Liver (tissue), 9 donors: ENCODE results near the gene ZBTB18. TPM values are rescaled to one million over a fixed set of nuclear protein-coding genes. Genes with fewer than 3 reads are reported as not detected.

Experiments used
- DNase-seq: peaks from one replicate; pipeline ENCODE4 v3.0.0-alpha.2; 2017; ENCODE audit warnings: low spot score
- H3K27ac ChIP-seq, 2 donors: one replicate each; pipeline ENCODE4 v1.7.0; 2013; ENCODE audit warnings: inconsistent platforms in 2 of 2, low read length in 2 of 2, control low read depth in 1 of 2, low read depth in 1 of 2, mild to moderate bottlenecking in 1 of 2
- H3K27me3 ChIP-seq, 4 donors: one replicate each; pipeline versions ENCODE4 v1.6.1 to v1.7.0; 2013; ENCODE audit warnings: low read length in 3 of 4, inconsistent platforms in 1 of 4, mild to moderate bottlenecking in 1 of 4, moderate library complexity in 1 of 4; ENCODE audit not compliant: control insufficient read depth in 4 of 4, insufficient read depth in 4 of 4
- H3K36me3 ChIP-seq, 4 donors: one replicate each; pipeline versions ENCODE4 v1.6.1 to v1.7.0; 2013; ENCODE audit warnings: low read length in 3 of 4, mild to moderate bottlenecking in 3 of 4, low read depth in 1 of 4, moderate library complexity in 1 of 4; ENCODE audit not compliant: control insufficient read depth in 4 of 4, insufficient read depth in 3 of 4
- H3K4me1 ChIP-seq, 4 donors: one replicate each; pipeline versions ENCODE4 v1.6.1 to v1.7.0; 2013; ENCODE audit warnings: low read length in 3 of 4, mild to moderate bottlenecking in 3 of 4, moderate library complexity in 1 of 4; ENCODE audit not compliant: control insufficient read depth in 4 of 4, insufficient read depth in 4 of 4
- H3K4me3 ChIP-seq, 3 donors: one replicate each; pipeline versions ENCODE4 v1.6.1 to v1.7.0; 2013; ENCODE audit warnings: low read length in 3 of 3, control low read depth in 1 of 3, low read depth in 1 of 3, mild to moderate bottlenecking in 1 of 3
- H3K9ac ChIP-seq, 2 donors: one replicate each; pipeline ENCODE4 v1.7.0; 2013; ENCODE audit warnings: low read length in 2 of 2, mild to moderate bottlenecking in 2 of 2, moderate library complexity in 2 of 2, control low read depth in 1 of 2, low read depth in 1 of 2
- H3K9me3 ChIP-seq, 4 donors: one replicate each; pipeline versions ENCODE4 v1.6.1 to v1.7.0; 2013; ENCODE audit warnings: low read length in 3 of 4; ENCODE audit not compliant: control insufficient read depth in 4 of 4
- EGR1 ChIP-seq, 2 donors: IDR thresholded peaks; 2 replicates each; pipeline ENCODE4 v1.6.1; 2016 to 2018; ENCODE audit warnings: antibody characterized with exemption in 2 of 2, low read depth in 2 of 2
- FOXA1 ChIP-seq: IDR thresholded peaks from 2 replicates; pipeline ENCODE4 v1.6.1; 2016; ENCODE audit warnings: antibody characterized with exemption
- GABPA ChIP-seq, 2 donors: IDR thresholded peaks in 1 of 2; conservative IDR thresholded peaks in 1 of 2; 2 replicates each; pipeline ENCODE4 v1.6.1; 2016; ENCODE audit warnings: antibody characterized with exemption in 2 of 2, mild to moderate bottlenecking in 1 of 2, moderate library complexity in 1 of 2
- HNF4A ChIP-seq, 2 donors: conservative IDR thresholded peaks; 2 replicates each; pipeline ENCODE4 v1.6.1; 2016; ENCODE audit warnings: antibody characterized with exemption in 2 of 2, mild to moderate bottlenecking in 2 of 2
- HNF4G ChIP-seq: IDR thresholded peaks from 2 replicates; pipeline ENCODE4 v1.6.1; 2016; ENCODE audit warnings: antibody characterized with exemption
- RXRA ChIP-seq, 2 donors: IDR thresholded peaks; 2 replicates each; pipeline ENCODE4 v1.6.1; 2017 to 2018; ENCODE audit warnings: antibody characterized with exemption in 2 of 2, mild to moderate bottlenecking in 1 of 2
- SP1 ChIP-seq: IDR thresholded peaks from 2 replicates; pipeline ENCODE4 v1.6.1; 2018; ENCODE audit warnings: antibody characterized with exemption, mild to moderate bottlenecking
- TAF1 ChIP-seq: conservative IDR thresholded peaks from 2 replicates; pipeline ENCODE4 v1.6.1; 2016; ENCODE audit warnings: antibody characterized with exemption, mild to moderate bottlenecking
- WGBS: extraction: QIAGEN DNeasy Blood & Tissue Kit; methylation state at CpG from one replicate; pipeline ENCODE4 v1.1.7; 2013; 5-methylcytosine and 5-hydroxymethylcytosine counted together
- polyA plus RNA-seq, 2 donors: library from polyadenylated mRNA; stranded (reverse) in 1 of 2; unstranded in 1 of 2; fragments of 200-250 nt in 1 of 2; fragments of >200 nt in 1 of 2; fragmentation: Nextera tagmentation in 1 of 2; extraction: Ambion mirVana in 1 of 2; gene quantifications; one replicate each; pipeline versions ENCODE4 v1.2.1 to v1.2.3, GENCODE V29; 2013 to 2015
- total RNA-seq, 2 donors: library from RNA; depleted of rRNA; stranded (reverse); fragments of >200 nt; gene quantifications; one replicate each; pipeline ENCODE4 v1.2.3, GENCODE V29; 2014
- TF ChIP-seq, protein P1 (sequence below): fragments of 150-350 bp; IDR thresholded peaks from 2 replicates; pipeline ENCODE4 v1.5.1; 2017; ENCODE audit warnings: improper control_type of control experiment, low read depth, low read length; ENCODE audit not compliant: missing input control
- TF ChIP-seq, protein P2 (sequence below): IDR thresholded peaks from 2 replicates; pipeline ENCODE4 v1.6.1; 2016; ENCODE audit warnings: antibody characterized with exemption
- TF ChIP-seq, protein P3 (sequence below): IDR thresholded peaks from 2 replicates; pipeline ENCODE4 v1.6.1; 2016; ENCODE audit warnings: antibody characterized with exemption, mild to moderate bottlenecking
- TF ChIP-seq, protein P4 (sequence below): IDR thresholded peaks from 2 replicates; pipeline ENCODE4 v1.6.1; 2016; ENCODE audit warnings: antibody characterized with exemption
- TF ChIP-seq, protein P5 (sequence below): IDR thresholded peaks from 2 replicates; pipeline ENCODE4 v1.6.1; 2016; ENCODE audit warnings: antibody characterized with exemption
- donor health status: healthy.
- donor health status: healthy.
- donor health status: healthy.
- donor health status: healthy.
- donor health status: healthy.

ZBTB18 gene
- total and polyA plus RNA-seq, 4 donors: 1.2 to 18.3 (median 5.7) TPM

DNA sequence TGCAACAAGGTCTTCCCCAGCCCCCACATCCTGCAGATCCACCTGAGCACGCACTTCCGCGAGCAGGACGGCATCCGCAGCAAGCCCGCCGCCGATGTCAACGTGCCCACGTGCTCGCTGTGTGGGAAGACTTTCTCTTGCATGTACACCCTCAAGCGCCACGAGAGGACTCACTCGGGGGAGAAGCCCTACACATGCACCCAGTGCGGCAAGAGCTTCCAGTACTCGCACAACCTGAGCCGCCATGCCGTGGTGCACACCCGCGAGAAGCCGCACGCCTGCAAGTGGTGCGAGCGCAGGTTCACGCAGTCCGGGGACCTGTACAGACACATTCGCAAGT is 3.8 kb downstream of the ZBTB18 start:
- Histone ChIP-seq H3K27me3 (no peaks in the 10 kb centered on the region), H3K27ac (no peak overlapping the region), H3K4me3 (no peak overlapping the region), H3K36me3 (peaks cover 6 to 16% (median 14%) of the 10 kb centered on the region in 4 donors), H3K4me1 (peaks cover 0 to 18% (median 7%) of the 10 kb centered on the region in 4 donors), H3K9ac (no peak overlapping the region), H3K9me3 (no peaks in the 10 kb centered on the region)
- DNase-seq: no peak
- 95% methylated on average over 27 of the region's 27 CpGs for WGBS
- TF ChIP-seq HNF4G (no peak), GABPA (IDR thresholded peaks at IDR 0.05 in 1 of 2, conservative IDR thresholded peaks at IDR 0.05 in 1 of 2) (no peak)
- TF ChIP-seq, protein P1, sequence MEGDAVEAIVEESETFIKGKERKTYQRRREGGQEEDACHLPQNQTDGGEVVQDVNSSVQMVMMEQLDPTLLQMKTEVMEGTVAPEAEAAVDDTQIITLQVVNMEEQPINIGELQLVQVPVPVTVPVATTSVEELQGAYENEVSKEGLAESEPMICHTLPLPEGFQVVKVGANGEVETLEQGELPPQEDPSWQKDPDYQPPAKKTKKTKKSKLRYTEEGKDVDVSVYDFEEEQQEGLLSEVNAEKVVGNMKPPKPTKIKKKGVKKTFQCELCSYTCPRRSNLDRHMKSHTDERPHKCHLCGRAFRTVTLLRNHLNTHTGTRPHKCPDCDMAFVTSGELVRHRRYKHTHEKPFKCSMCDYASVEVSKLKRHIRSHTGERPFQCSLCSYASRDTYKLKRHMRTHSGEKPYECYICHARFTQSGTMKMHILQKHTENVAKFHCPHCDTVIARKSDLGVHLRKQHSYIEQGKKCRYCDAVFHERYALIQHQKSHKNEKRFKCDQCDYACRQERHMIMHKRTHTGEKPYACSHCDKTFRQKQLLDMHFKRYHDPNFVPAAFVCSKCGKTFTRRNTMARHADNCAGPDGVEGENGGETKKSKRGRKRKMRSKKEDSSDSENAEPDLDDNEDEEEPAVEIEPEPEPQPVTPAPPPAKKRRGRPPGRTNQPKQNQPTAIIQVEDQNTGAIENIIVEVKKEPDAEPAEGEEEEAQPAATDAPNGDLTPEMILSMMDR: no peak

DNA sequence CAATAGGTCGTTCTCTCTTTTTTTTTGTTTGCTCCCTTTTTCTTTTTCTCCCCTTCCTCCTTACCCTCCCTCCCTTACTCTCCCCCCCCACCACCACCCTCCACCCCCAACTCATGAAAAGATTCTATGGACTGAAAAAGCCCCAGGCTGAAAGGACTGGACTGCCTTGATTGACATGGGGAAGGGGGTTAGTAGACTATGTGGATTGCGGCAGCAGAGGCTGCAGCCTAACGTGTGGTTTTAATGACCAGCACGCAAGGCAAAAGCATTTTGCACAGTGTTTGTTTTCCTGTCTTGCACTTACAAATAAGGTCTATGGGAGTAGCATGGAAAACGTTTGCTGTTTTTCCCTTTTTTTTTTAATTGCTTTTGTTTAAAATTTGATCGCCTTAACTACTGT is 5.5 kb downstream of the ZBTB18 start:
- H3K27ac ChIP-seq: no peak overlapping the region
- TF ChIP-seq FOXA1 (no peak), GABPA (IDR thresholded peaks at IDR 0.05 in 1 of 2, conservative IDR thresholded peaks at IDR 0.05 in 1 of 2) (no peak), EGR1 (IDR thresholded peaks at IDR 0.05; ENCODE audit: low read depth in 2 of 2) (no peak), HNF4G (no peak), RXRA (IDR thresholded peaks at IDR 0.05) (no peak), SP1 (no peak), TAF1 (no peak), HNF4A (conservative IDR thresholded peaks at IDR 0.05) (no peak)
- TF ChIP-seq, protein P2, sequence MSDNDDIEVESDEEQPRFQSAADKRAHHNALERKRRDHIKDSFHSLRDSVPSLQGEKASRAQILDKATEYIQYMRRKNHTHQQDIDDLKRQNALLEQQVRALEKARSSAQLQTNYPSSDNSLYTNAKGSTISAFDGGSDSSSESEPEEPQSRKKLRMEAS: no peak
- TF ChIP-seq, protein P3, sequence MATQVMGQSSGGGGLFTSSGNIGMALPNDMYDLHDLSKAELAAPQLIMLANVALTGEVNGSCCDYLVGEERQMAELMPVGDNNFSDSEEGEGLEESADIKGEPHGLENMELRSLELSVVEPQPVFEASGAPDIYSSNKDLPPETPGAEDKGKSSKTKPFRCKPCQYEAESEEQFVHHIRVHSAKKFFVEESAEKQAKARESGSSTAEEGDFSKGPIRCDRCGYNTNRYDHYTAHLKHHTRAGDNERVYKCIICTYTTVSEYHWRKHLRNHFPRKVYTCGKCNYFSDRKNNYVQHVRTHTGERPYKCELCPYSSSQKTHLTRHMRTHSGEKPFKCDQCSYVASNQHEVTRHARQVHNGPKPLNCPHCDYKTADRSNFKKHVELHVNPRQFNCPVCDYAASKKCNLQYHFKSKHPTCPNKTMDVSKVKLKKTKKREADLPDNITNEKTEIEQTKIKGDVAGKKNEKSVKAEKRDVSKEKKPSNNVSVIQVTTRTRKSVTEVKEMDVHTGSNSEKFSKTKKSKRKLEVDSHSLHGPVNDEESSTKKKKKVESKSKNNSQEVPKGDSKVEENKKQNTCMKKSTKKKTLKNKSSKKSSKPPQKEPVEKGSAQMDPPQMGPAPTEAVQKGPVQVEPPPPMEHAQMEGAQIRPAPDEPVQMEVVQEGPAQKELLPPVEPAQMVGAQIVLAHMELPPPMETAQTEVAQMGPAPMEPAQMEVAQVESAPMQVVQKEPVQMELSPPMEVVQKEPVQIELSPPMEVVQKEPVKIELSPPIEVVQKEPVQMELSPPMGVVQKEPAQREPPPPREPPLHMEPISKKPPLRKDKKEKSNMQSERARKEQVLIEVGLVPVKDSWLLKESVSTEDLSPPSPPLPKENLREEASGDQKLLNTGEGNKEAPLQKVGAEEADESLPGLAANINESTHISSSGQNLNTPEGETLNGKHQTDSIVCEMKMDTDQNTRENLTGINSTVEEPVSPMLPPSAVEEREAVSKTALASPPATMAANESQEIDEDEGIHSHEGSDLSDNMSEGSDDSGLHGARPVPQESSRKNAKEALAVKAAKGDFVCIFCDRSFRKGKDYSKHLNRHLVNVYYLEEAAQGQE: no peak
- TF ChIP-seq, protein P4, sequence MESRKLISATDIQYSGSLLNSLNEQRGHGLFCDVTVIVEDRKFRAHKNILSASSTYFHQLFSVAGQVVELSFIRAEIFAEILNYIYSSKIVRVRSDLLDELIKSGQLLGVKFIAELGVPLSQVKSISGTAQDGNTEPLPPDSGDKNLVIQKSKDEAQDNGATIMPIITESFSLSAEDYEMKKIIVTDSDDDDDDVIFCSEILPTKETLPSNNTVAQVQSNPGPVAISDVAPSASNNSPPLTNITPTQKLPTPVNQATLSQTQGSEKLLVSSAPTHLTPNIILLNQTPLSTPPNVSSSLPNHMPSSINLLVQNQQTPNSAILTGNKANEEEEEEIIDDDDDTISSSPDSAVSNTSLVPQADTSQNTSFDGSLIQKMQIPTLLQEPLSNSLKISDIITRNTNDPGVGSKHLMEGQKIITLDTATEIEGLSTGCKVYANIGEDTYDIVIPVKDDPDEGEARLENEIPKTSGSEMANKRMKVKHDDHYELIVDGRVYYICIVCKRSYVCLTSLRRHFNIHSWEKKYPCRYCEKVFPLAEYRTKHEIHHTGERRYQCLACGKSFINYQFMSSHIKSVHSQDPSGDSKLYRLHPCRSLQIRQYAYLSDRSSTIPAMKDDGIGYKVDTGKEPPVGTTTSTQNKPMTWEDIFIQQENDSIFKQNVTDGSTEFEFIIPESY: no peak
- TF ChIP-seq, protein P5, sequence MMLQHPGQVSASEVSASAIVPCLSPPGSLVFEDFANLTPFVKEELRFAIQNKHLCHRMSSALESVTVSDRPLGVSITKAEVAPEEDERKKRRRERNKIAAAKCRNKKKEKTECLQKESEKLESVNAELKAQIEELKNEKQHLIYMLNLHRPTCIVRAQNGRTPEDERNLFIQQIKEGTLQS: no peak
- TF ChIP-seq, protein P1: no peak
- no peak overlapping the region for H3K4me3 ChIP-seq
- WGBS: 86% methylated on average over 6 of the region's 6 CpGs
- peaks cover 2 to 8% (median 4%) of the 10 kb centered on the region in 4 donors for H3K4me1 ChIP-seq
- peaks cover 6 to 16% (median 14%) of the 10 kb centered on the region in 4 donors for H3K36me3 ChIP-seq
- no peak overlapping the region for H3K9ac ChIP-seq
- no peaks in the 10 kb centered on the region for H3K9me3 ChIP-seq
- DNase-seq: no peak
- H3K27me3 ChIP-seq: no peaks in the 10 kb centered on the region
